Measurements from ENCODE around the gene CTNNA2.

The CTNNA2 gene

DNA sequence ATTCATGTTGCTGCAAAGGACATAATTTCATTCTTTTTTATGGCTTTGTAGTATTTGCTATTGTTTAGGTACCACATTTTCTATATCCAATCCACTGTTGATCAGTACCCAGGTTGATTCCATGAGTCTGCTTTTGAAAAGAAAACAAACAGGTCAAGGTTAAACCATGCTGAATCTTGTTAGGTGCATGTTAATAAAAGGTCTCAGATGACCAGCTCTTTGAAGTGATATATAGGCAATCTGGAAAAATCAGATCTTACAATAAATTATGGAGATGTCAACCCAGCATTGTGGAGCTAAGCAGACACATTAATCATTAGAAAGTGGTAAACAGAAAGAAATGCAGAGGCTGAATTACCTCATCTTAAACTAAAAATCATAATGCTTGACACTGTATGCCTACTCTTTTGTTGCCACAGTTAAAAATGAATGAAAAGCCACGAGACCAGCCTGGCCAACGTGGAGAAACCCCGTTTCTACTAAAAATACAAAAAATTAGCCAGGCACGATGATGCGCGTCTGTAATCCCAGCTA, 246.0 kb downstream of the CTNNA2 start:
- no peak overlapping the region for H3K27ac Mint-ChIP-seq

DNA sequence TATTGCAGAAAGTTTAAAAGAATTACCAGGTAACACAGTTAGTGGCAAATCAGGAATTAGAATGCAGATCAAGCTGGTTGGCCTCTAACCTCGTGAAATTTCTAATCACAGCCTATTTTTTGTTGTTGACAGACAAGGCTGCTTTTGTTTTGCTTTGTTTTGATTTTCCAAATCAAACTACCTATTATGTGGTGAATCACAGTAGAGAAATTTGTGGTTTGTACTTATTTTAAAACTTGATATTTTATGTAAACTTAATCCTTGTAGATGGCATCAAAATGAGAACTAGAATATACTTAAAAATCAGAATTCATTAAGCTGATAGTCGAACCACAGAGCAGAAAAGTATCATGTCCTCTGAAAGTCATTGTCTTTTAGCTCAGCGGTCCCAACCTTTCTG, 258.1 kb downstream of the CTNNA2 start:
- DNase-seq, result no peak
- H3K36me3 Mint-ChIP-seq, result no peaks in the 10 kb centered on the region
- no peak overlapping the region for H3K27ac Mint-ChIP-seq
- peaks cover 0 to 2% of the 10 kb centered on the region in 2 donors for H3K9me3 Mint-ChIP-seq
- ATAC-seq (replicated peaks), result no peak
- no peak overlapping the region for H3K4me3 Mint-ChIP-seq
- no peaks in the 10 kb centered on the region for H3K27me3 Mint-ChIP-seq
- no peaks in the 10 kb centered on the region for H3K4me1 Mint-ChIP-seq

More for the DNA sequence above, 246.0 kb downstream of the CTNNA2 start:
- Mint-ChIP-seq H3K4me3 (no peak overlapping the region), H3K9me3 (no peaks in the 10 kb centered on the region), H3K36me3 (no peaks in the 10 kb centered on the region), H3K4me1 (no peaks in the 10 kb centered on the region), H3K27me3 (no peaks in the 10 kb centered on the region)
- DNase-seq (no peak), ATAC-seq (replicated peaks) (no peak)

DNA sequence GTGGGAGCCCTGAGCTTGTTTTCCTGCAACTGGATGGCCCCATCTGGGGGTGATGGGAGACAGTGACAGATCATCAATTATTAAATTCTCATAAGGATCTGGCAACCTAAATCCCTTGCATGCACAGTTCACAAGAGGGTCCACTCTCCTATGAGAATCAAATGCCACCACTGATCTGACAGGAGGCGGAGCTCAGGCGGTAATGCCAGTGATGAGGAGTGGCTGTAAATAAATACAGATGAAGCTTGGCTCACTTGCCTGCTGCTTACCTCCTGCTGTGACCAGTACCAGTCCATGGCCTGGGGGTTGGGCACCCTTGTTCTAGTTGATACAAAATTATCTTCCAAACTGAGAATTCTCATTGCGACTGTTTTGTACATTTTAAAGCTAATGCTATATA, 258.6 kb downstream of the CTNNA2 start:
- H3K4me3 Mint-ChIP-seq, result no peak overlapping the region
- no peak for DNase-seq
- H3K27me3 Mint-ChIP-seq, result no peaks in the 10 kb centered on the region
- H3K9me3 Mint-ChIP-seq, result peaks cover 0 to 2% of the 10 kb centered on the region in 2 donors
- ATAC-seq (replicated peaks), result no peak
- no peak overlapping the region for H3K27ac Mint-ChIP-seq
- no peaks in the 10 kb centered on the region for H3K4me1 Mint-ChIP-seq
- no peaks in the 10 kb centered on the region for H3K36me3 Mint-ChIP-seq

DNA sequence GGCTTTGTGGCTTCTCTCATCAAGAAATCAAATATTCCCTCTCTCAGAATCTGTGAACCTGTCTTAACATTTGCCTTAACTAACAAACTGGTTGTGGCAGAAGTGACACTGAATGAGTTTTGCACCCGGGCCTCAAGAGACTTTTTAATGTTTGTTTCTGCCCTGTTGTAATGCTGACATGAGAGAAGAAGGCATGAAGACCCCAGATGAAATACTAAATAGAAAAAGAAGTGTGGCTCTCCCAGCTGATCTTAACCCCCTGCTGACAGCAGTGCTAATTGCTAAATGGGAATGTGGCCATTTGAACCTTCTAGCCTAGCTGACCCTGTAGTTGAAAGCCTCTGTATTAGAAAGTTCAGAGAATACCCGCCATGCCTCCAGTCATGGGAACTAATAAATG, 261.2 kb downstream of the CTNNA2 start:
- Mint-ChIP-seq H3K9me3 (peaks cover 0 to 2% of the 10 kb centered on the region in 2 donors), H3K27ac (no peak overlapping the region)
- ATAC-seq (replicated peaks), result no peak

DNA sequence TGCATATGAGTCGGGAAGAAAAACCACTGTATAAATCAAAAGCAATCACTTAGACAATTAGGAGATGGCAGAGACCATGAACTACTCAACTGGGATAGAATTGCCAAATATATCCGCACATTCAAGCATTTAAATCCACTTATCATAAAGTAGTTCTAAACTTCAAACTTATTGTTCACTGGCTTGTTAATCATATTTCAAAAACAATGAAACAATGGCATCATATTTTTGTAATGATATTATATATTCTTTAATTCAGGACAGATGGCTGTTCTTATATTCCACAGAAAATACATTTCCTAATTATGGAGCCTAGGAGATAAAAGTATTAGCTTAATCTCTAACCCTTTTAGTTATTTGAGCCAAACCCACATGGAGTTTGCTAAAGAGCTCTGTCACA, 263.6 kb downstream of the CTNNA2 start:
- Mint-ChIP-seq H3K27me3 (no peaks in the 10 kb centered on the region), H3K9me3 (peaks cover 0 to 2% of the 10 kb centered on the region in 2 donors), H3K36me3 (no peaks in the 10 kb centered on the region), H3K27ac (no peak overlapping the region), H3K4me1 (no peaks in the 10 kb centered on the region), H3K4me3 (no peak overlapping the region)
- DNase-seq, result no peak
- ATAC-seq (replicated peaks), result no peak

More for the DNA sequence above, 261.2 kb downstream of the CTNNA2 start:
- no peak overlapping the region for H3K4me3 Mint-ChIP-seq
- H3K4me1 Mint-ChIP-seq, result no peaks in the 10 kb centered on the region
- H3K36me3 Mint-ChIP-seq, result no peaks in the 10 kb centered on the region
- no peaks in the 10 kb centered on the region for H3K27me3 Mint-ChIP-seq
- no peak for DNase-seq

DNA sequence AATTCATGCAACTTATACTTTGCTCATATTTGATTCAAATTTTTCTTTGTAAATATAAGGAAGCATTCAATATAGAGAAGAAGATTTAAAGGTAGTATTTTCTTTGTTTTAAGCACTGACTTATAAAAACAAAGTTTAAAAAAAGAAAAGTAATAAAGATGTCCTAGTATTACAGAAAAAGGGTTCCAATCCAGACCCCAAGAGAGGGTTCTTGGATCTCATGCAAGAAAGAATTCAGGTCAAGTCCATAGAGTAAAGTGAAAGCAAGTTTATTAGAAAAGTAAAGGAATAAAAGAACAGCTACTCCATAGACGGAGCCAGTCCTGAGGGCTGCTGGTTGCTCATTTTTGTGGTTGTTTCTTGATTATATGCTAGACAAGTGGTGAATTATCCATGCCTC, 267.9 kb downstream of the CTNNA2 start:
- H3K4me1 Mint-ChIP-seq, result no peaks in the 10 kb centered on the region
- no peaks in the 10 kb centered on the region for H3K36me3 Mint-ChIP-seq
- H3K27me3 Mint-ChIP-seq, result no peaks in the 10 kb centered on the region
- DNase-seq (no peak), ATAC-seq (replicated peaks) (no peak)
- no peak overlapping the region for H3K4me3 Mint-ChIP-seq
- no peaks in the 10 kb centered on the region for H3K9me3 Mint-ChIP-seq
- H3K27ac Mint-ChIP-seq, result no peak overlapping the region

DNA sequence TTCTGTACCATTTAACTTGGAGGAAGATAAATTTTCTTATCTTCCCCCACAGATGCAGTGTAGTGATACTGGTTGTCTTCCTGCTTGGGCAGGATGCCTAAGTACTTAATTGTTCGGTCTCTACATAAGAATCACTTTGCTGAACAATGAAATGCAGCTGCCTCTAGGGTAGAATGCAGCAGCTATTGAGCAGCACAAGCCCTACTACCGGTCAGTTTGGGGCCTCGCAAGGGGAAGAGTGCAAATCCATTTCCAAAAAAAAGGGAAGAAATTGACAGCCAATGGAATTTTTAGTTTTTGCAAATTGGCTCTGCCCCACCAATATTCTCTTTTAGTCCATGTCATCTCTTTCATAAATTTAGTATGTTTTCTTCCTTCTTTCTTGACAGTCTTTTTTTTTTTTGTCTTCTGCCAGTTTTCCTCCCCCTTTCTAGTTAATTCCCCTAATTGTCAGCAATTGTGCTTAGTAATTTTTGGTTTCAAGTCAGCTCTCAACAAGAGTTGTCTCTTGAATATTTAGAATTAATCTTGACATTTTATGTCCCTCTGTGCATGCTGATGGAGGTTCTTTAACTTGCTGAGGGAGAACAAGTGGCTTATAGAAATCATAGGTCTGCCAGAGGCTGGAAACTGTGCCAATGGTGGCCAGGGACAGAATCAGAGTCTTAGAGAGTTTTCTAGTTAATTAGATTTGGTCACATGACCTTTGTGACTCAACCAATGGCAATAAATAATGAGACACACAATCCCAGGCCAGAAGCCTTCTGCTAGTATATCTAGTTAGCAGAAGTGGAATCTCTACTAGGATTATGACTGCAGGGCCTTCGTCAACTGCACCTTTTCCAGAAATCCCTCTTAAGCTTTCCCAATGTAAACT, 270.0 kb downstream of the CTNNA2 start:
- H3K9me3 Mint-ChIP-seq, result no peaks in the 10 kb centered on the region
- ATAC-seq (replicated peaks) (no peak), DNase-seq (no peak)
- H3K4me3 Mint-ChIP-seq, result no peak overlapping the region
- no peaks in the 10 kb centered on the region for H3K4me1 Mint-ChIP-seq
- H3K27me3 Mint-ChIP-seq, result no peaks in the 10 kb centered on the region
- no peak overlapping the region for H3K27ac Mint-ChIP-seq
- H3K36me3 Mint-ChIP-seq, result no peaks in the 10 kb centered on the region

DNA sequence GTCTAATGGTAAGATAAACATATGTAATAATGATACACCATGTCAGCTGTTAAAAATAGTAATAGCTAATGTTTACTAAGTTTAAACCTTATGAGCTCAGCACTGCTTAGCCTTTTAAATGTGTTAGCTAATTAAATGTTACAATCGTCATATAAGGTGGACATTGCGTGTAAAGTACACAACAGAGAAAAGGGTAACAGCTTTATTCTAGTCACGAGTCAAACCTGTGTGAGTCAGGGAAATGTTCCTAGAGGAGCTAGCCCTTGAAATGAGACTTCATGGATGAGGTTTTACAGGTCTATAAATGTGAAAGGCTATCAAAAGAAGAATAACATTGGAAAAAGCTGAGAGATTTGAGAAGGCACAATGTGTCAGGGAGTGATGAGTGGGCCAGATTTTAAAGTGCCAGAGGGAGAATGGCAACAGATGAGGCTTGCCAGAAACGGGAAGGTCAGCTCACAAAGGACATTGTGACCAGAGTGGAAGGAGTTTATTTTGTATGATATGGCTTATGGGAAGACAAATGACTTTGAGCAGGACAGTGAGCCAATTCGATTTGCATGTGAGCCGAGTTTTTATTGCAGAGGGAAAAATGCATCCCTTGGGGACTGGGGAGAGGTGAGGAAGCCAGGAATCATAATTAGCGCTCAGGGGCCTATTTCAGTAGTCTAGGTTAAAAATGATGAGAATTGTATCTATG, 276.3 kb downstream of the CTNNA2 start:
- ATAC-seq (replicated peaks) (no peak), DNase-seq (no peak)
- no peaks in the 10 kb centered on the region for H3K4me1 Mint-ChIP-seq
- no peaks in the 10 kb centered on the region for H3K27me3 Mint-ChIP-seq
- no peaks in the 10 kb centered on the region for H3K9me3 Mint-ChIP-seq
- H3K36me3 Mint-ChIP-seq, result no peaks in the 10 kb centered on the region
- H3K4me3 Mint-ChIP-seq, result no peak overlapping the region
- no peak overlapping the region for H3K27ac Mint-ChIP-seq

DNA sequence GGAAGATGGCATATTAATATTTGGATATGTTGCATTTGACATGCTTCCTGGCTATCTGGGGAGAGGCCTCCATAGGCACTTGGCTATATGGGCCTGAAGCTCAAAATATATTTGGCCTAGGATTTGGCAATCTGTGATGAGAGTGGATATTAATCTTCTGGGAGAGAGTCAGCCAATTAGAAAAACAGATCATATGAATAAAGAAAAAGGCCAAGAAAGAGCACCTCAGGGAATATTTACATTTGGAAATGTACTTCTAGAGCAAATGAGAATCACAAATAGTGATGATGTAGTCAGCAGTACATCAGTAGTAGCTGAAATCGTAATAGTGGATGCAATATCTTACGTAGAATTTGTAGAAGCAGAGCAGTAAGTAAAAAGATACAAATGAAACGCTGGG, 277.0 kb downstream of the CTNNA2 start:
- Mint-ChIP-seq H3K4me3 (no peak overlapping the region), H3K4me1 (no peaks in the 10 kb centered on the region), H3K36me3 (no peaks in the 10 kb centered on the region), H3K27me3 (no peaks in the 10 kb centered on the region), H3K27ac (no peak overlapping the region), H3K9me3 (no peaks in the 10 kb centered on the region)
- no peak for DNase-seq
- no peak for ATAC-seq (replicated peaks)

DNA sequence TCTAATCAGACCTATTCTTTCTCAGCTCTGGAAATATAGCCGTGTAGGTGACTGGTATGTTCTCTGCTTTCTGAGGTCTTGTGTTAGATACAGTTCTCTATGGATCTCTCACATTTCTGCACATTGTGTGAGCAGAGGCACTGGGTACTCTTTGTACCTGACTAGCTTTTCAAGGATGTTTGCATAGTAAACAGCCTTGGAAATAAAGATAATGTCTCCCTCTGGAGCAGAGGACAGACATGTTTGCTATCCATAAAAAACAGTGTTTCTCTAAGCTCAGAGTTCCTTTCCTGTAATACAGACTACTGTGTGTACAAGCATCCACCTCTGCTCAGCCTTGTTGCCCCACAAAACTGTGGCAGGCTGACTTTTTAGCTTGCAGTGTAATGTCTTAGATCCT, 279.2 kb downstream of the CTNNA2 start:
- DNase-seq (no peak), ATAC-seq (replicated peaks) (no peak)
- no peaks in the 10 kb centered on the region for H3K4me1 Mint-ChIP-seq
- no peak overlapping the region for H3K4me3 Mint-ChIP-seq
- H3K27me3 Mint-ChIP-seq, result no peaks in the 10 kb centered on the region
- H3K9me3 Mint-ChIP-seq, result no peaks in the 10 kb centered on the region
- H3K36me3 Mint-ChIP-seq, result no peaks in the 10 kb centered on the region
- H3K27ac Mint-ChIP-seq, result no peak overlapping the region

DNA sequence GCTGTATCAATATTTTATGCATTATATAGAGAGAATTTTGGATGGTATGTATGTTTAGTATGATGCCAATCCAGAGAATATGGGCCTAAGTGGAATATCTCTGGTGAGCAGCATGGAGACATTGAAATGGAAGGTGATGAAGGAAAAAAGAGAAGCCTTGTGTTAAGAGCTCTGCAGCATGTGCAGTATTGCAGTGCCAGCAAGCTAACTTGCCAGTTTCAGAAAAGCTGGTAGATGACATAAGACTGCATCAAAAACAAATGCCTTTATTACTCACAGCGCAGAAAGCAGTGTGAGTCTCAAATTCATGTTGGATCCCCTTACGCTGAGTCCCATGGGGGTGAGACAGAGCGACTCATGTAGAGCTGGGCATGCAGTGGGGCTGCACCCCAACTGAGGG, 280.2 kb downstream of the CTNNA2 start:
- no peaks in the 10 kb centered on the region for H3K9me3 Mint-ChIP-seq
- no peak for DNase-seq
- H3K4me1 Mint-ChIP-seq, result no peaks in the 10 kb centered on the region
- H3K27ac Mint-ChIP-seq, result no peak overlapping the region
- no peaks in the 10 kb centered on the region for H3K27me3 Mint-ChIP-seq
- H3K4me3 Mint-ChIP-seq, result no peak overlapping the region
- no peak for ATAC-seq (replicated peaks)
- no peaks in the 10 kb centered on the region for H3K36me3 Mint-ChIP-seq

DNA sequence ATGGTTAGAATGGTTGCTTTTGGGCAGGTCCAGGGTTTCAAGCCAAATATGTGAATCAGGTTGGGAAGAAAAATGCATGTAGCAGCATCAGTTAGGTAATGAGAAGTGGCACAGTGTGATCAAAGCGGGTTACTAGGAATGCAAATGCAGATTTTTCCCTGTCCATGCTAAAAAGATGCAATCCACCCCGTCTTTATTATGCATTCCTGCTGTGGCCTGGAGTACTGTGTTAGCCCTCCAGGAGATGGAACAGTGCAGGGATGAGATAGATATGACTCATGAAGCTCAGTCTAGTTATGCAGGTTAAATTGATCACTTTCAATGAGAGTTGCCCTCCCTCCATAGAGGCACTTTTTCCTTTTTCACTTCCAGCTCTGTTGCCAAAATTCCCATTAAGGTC, 283.8 kb downstream of the CTNNA2 start:
- H3K36me3 Mint-ChIP-seq, result no peaks in the 10 kb centered on the region
- no peaks in the 10 kb centered on the region for H3K4me1 Mint-ChIP-seq
- no peak overlapping the region for H3K4me3 Mint-ChIP-seq
- no peak overlapping the region for H3K27ac Mint-ChIP-seq
- H3K9me3 Mint-ChIP-seq, result peaks cover 0 to 2% of the 10 kb centered on the region in 2 donors
- DNase-seq (no peak), ATAC-seq (replicated peaks) (no peak)
- no peaks in the 10 kb centered on the region for H3K27me3 Mint-ChIP-seq

DNA sequence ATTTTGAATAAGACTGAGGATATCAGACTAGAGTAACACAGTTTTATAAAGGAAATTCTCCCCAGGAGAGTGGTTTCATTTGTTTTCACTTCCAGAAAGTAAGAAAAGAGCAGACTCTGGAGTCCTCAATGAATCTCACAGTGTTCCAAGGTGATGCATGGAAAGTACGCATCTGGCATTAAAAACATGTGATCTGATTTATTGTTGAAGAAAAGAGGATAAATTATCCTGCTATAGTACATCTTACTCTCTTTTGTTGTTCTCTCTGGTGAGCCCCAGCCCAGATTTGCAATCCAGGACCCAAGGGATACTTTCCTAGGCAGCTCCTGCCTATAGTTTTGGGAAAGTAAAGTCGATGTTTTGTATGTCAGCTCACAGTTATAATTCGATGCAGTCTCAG, 285.9 kb downstream of the CTNNA2 start:
- H3K27ac Mint-ChIP-seq, result no peak overlapping the region
- H3K9me3 Mint-ChIP-seq, result peaks cover 0 to 4% of the 10 kb centered on the region in 2 donors
- no peaks in the 10 kb centered on the region for H3K27me3 Mint-ChIP-seq
- no peaks in the 10 kb centered on the region for H3K4me1 Mint-ChIP-seq
- ATAC-seq (replicated peaks) (no peak), DNase-seq (no peak)
- H3K4me3 Mint-ChIP-seq, result no peak overlapping the region
- H3K36me3 Mint-ChIP-seq, result no peaks in the 10 kb centered on the region

DNA sequence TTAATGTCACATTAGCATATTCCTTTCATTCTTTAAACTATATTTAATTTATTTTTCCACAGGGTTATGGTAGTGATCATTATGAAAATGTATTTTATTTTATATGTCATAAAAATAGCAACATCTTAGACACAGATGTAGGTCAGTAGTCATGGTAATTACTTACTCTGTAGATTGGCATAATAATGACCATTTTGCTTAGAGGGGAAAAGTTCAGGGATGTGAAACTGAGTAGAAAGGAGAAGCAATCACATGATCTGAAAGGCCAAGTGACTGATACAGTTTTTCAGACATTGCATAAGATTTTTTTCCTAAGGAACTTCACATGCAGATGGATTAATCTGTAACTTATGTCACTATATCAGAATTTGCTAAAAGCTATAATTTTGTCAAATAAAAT, 286.9 kb downstream of the CTNNA2 start:
- no peak overlapping the region for H3K27ac Mint-ChIP-seq
- peaks cover 0 to 4% of the 10 kb centered on the region in 2 donors for H3K9me3 Mint-ChIP-seq
- H3K4me3 Mint-ChIP-seq, result no peak overlapping the region
- no peaks in the 10 kb centered on the region for H3K27me3 Mint-ChIP-seq
- DNase-seq, result no peak
- no peaks in the 10 kb centered on the region for H3K4me1 Mint-ChIP-seq
- peak; percentile 52 to 55 for ATAC-seq (replicated peaks)
- H3K36me3 Mint-ChIP-seq, result no peaks in the 10 kb centered on the region

DNA sequence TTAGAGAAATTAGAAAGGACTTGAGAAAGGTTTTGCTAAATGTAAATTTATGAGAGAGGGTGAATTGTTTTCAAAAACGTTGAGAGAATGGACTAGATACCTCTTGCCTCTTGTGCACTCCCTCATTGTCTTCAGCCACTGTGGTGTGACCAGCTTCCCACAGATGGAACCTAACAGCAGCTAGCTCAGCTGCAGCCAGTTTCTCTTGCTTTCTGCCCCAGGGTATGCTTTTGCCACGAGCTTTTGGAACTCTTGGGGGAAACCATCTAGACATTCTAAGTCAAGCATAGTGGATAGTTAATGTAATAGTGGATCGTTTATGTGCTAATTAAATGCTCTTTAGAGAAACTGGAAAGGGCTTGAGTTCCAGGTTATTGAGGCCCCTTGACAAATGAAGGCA, 288.2 kb downstream of the CTNNA2 start:
- H3K36me3 Mint-ChIP-seq, result no peaks in the 10 kb centered on the region
- ATAC-seq (replicated peaks), result no peak
- no peak for DNase-seq
- no peaks in the 10 kb centered on the region for H3K27me3 Mint-ChIP-seq
- H3K4me3 Mint-ChIP-seq, result no peak overlapping the region
- H3K9me3 Mint-ChIP-seq, result peaks cover 0 to 4% of the 10 kb centered on the region in 2 donors
- no peaks in the 10 kb centered on the region for H3K4me1 Mint-ChIP-seq
- H3K27ac Mint-ChIP-seq, result no peak overlapping the region

Measured in stimulated activated naive B cell treated with anti-CD40 and anti-IgM and Interleukin-4, amounts not matched to agents 10 μg/mL and 1 μg/mL and 100 μg/mL, for 72 hours (primary cell).